HepG2 (cell line): ENCODE results near the gene EZH2. TPM values are rescaled to one million over a fixed set of nuclear protein-coding genes. Genes with fewer than 3 reads are reported as not detected.

ENCODE experiments used
- HNRNPLL ChIP-seq: fragments of 200-400 bp; formaldehyde crosslinking; IDR thresholded peaks from 2 replicates; pipeline ENCODE4 v1.6.1; 2017; ENCODE audit warnings: mild to moderate bottlenecking, low read depth, low read length; ENCODE audit not compliant: poor library complexity, severe bottlenecking
- KLF6 ChIP-seq: IDR thresholded peaks from 2 replicates; pipeline ENCODE4 v1.8.0; 2016; ENCODE audit warnings: missing biosample characterization, missing genetic modification reagents
- RERE ChIP-seq: IDR thresholded peaks from 2 replicates; pipeline ENCODE4 v1.6.1; 2016; ENCODE audit warnings: low read depth, missing genetic modification reagents, missing compliant biosample characterization
- TSC22D2 ChIP-seq: sonication (generic); formaldehyde crosslinking; IDR thresholded peaks from 2 replicates; pipeline ENCODE4 v1.5.1; 2020; ENCODE audit warnings: missing genetic modification reagents, mild to moderate bottlenecking, borderline replicate concordance
- U2AF1 ChIP-seq: fragments of 200-400 bp; formaldehyde crosslinking; optimal IDR thresholded peaks from 2 replicates; pipeline ENCODE3; 2017; ENCODE audit warnings: mild to moderate bottlenecking, low read depth, low read length
- ZNF333 ChIP-seq: sonication (generic); formaldehyde crosslinking; IDR thresholded peaks from 2 replicates; pipeline ENCODE4 v1.4.0; 2020; ENCODE audit warnings: mild to moderate bottlenecking, missing genetic modification reagents, borderline replicate concordance
- ZNF746 ChIP-seq: sonication (generic); formaldehyde crosslinking; IDR thresholded peaks from 2 replicates; pipeline ENCODE4 v1.8.0; 2022; ENCODE audit warnings: mild to moderate bottlenecking, missing genetic modification reagents
- polyA plus RNA-seq, 8 experiments: library from polyadenylated mRNA; depleted of rRNA in 3 of 8; stranded (reverse) in 7 of 8; unstranded in 1 of 8; fragments of >200 nt; fragmentation: Illumina TruSeq in 4 of 8; extraction: Trizol in 4 of 8; gene quantifications; 2 replicates each; pipeline versions ENCODE4 v1.2.1 to v1.2.3, GENCODE V29; 2011 to 2016; ENCODE audit warnings: low read depth in 4 of 8, missing spikeins in 1 of 8, mixed read lengths in 1 of 8; ENCODE audit not compliant: insufficient read depth in 1 of 8
- total RNA-seq, 5 experiments: library from RNA; depleted of rRNA; stranded (reverse); fragments of >200 nt; fragmentation: Illumina TruSeq; extraction: Trizol; gene quantifications; 2 replicates each; pipeline ENCODE4 v1.2.3, GENCODE V29; 2016; ENCODE audit warnings: low read depth in 1 of 5
- TF ChIP-seq, protein P1 (sequence below): sonication (generic); formaldehyde crosslinking; IDR thresholded peaks from 2 replicates; pipeline ENCODE4 v1.5.0; 2020; ENCODE audit warnings: mild to moderate bottlenecking, missing genetic modification reagents

EZH2 gene
- total and polyA plus RNA-seq, 2 of the 13 experiments (the other 11 are each of a cell fraction or from before 2014, with no cell fraction given): 26.0 to 34.3 TPM

- TF ChIP-seq HNRNPLL: no peak
- no peak for TF ChIP-seq U2AF1
- TF ChIP-seq RERE (CRISPR knock-in tag): no peak
- no peak for TF ChIP-seq TSC22D2 (CRISPR knock-in tag)
- TF ChIP-seq KLF6: no peak
- TF ChIP-seq ZNF333 (CRISPR knock-in tag): no peak
- no peak for TF ChIP-seq ZNF746 (CRISPR knock-in tag)
- TF ChIP-seq, protein P1, sequence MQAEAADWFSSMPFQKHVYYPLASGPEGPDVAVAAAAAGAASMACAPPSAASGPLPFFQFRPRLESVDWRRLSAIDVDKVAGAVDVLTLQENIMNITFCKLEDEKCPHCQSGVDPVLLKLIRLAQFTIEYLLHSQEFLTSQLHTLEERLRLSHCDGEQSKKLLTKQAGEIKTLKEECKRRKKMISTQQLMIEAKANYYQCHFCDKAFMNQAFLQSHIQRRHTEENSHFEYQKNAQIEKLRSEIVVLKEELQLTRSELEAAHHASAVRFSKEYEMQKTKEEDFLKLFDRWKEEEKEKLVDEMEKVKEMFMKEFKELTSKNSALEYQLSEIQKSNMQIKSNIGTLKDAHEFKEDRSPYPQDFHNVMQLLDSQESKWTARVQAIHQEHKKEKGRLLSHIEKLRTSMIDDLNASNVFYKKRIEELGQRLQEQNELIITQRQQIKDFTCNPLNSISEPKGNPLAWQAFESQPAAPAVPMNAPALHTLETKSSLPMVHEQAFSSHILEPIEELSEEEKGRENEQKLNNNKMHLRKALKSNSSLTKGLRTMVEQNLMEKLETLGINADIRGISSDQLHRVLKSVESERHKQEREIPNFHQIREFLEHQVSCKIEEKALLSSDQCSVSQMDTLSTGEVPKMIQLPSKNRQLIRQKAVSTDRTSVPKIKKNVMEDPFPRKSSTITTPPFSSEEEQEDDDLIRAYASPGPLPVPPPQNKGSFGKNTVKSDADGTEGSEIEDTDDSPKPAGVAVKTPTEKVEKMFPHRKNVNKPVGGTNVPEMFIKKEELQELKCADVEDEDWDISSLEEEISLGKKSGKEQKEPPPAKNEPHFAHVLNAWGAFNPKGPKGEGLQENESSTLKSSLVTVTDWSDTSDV (CRISPR knock-in tag): no peak
- TF ChIP-seq, all 625 proteins: peak for 0
These were observed 27.6 kb downstream of the EZH2 start (continued) for GRCh38 chr7:148856578-148856881.
